Uterus (tissue), 4 donors: ENCODE results near the gene GRIK3. TPM values are rescaled to one million over a fixed set of nuclear protein-coding genes. Genes with fewer than 3 reads are reported as not detected.

ENCODE experiments used
- DNase-seq, 2 donors: peaks; one replicate each; pipeline ENCODE4 v3.0.0-alpha.2; 2019 to 2020
- H3K27ac ChIP-seq, 2 donors: fragments of 200-600 bp; sonication (generic); 1 replicate in 1 of 2; 2 replicates in 1 of 2; pipeline ENCODE4 v1.5.1; 2016 to 2018
- H3K27me3 ChIP-seq, 2 donors: fragments of 200-600 bp; sonication (generic); one replicate each; pipeline ENCODE4 v1.5.1; 2018 to 2019; ENCODE audit warnings: control low read depth in 1 of 2
- H3K36me3 ChIP-seq, 2 donors: fragments of 200-600 bp; sonication (generic); one replicate each; pipeline ENCODE4 v1.5.1; 2019; ENCODE audit warnings: control low read depth in 1 of 2
- H3K4me1 ChIP-seq, 2 donors: fragments of 200-600 bp; sonication (generic); one replicate each; pipeline ENCODE4 v1.5.1; 2018 to 2019; ENCODE audit warnings: control low read depth in 1 of 2
- H3K4me3 ChIP-seq, 2 donors: fragments of 200-600 bp; sonication (generic); 1 replicate in 1 of 2; 2 replicates in 1 of 2; pipeline ENCODE4 v1.5.1; 2018 to 2019; ENCODE audit warnings: mild to moderate bottlenecking in 1 of 2
- H3K9me3 ChIP-seq, 2 donors: fragments of 200-600 bp; sonication (generic); one replicate each; pipeline ENCODE4 v1.5.1; 2019; ENCODE audit warnings: control low read depth in 1 of 2
- POLR2A ChIP-seq, 2 donors: fragments of 450-650 bp; IDR thresholded peaks; one replicate each; pipeline ENCODE4 v1.6.1; 2016; ENCODE audit warnings: antibody characterized with exemption in 2 of 2, mild to moderate bottlenecking in 1 of 2, moderate library complexity in 1 of 2
- intact Hi-C: fragments of 100-400 bp; cut with DNase I; formaldehyde crosslinking; loops from one replicate; pipeline ENCODE4 v1.15.1; 2023; ENCODE audit warnings: low total_unique reads
- total RNA-seq, 4 donors: library from RNA; depleted of rRNA in 3 of 4; stranded (reverse); fragments of >200 nt in 3 of 4; gene quantifications; one replicate each; pipeline versions ENCODE4 v1.1.0 to v1.2.4, GENCODE V29; 2014 to 2023
- TF ChIP-seq, protein P1 (sequence below), 4 experiments: fragments of 200-600 bp in 2 of 4; fragments of 450-650 bp in 2 of 4; sonication (generic) in 2 of 4; IDR thresholded peaks; one replicate each; pipeline ENCODE4 v1.5.1; 2016 to 2019; ENCODE audit warnings: antibody characterized with exemption in 4 of 4, mild to moderate bottlenecking in 2 of 4, moderate library complexity in 1 of 4
- donor health status: DM: yes; HTN: yes; CAD: no.

GRIK3 gene
- total RNA-seq, 4 donors from 2014 or later, result 0.52 to 1.6 TPM; not detected in 2

DNA sequence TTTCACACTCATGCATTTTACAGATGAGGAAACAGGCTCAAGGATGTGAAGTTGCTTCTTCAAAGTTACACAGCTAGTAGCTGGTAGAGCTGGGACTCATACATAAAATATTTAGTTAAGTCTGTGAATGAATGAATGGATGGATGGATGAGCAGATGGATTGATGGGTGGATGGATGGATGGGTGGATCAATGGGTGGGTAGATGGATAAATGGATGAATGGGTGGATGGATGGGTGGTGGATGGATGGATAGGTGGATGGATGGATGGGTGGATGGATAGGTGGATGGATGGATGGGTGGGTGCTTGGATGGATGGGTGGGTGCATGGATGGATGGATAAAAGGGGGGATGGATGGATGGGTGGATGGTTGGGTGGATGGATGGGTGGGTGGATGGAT is 240.9 kb downstream of the GRIK3 start:
- H3K27me3 ChIP-seq, result no peaks in the 10 kb centered on the region
- TF ChIP-seq POLR2A (IDR thresholded peaks at IDR 0.05), result no peak
- TF ChIP-seq, protein P1, sequence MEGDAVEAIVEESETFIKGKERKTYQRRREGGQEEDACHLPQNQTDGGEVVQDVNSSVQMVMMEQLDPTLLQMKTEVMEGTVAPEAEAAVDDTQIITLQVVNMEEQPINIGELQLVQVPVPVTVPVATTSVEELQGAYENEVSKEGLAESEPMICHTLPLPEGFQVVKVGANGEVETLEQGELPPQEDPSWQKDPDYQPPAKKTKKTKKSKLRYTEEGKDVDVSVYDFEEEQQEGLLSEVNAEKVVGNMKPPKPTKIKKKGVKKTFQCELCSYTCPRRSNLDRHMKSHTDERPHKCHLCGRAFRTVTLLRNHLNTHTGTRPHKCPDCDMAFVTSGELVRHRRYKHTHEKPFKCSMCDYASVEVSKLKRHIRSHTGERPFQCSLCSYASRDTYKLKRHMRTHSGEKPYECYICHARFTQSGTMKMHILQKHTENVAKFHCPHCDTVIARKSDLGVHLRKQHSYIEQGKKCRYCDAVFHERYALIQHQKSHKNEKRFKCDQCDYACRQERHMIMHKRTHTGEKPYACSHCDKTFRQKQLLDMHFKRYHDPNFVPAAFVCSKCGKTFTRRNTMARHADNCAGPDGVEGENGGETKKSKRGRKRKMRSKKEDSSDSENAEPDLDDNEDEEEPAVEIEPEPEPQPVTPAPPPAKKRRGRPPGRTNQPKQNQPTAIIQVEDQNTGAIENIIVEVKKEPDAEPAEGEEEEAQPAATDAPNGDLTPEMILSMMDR (IDR thresholded peaks at IDR 0.05), result no peak

DNA sequence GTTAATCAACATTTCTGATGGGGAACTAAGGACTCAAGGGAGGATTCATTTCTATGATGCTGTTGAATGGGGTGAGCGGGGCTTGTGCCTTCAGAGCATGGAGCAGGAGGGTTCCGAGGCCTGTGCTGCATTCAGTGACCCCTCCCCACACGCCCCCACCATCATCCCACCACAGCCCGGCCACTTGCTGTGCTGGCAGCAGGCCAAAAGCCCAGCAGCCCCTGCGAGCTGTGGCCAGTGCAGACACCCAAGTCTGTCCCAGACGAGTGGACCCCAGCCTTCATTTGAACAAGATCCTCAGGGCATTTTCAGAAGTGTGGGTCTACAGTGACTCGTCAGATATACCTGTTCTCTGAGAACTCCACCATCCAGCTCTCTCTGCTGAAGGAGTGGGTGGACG is 242.0 kb downstream of the GRIK3 start:
- Histone ChIP-seq H3K9me3 (no peaks in the 10 kb centered on the region), H3K4me3 (no peak overlapping the region), H3K36me3 (no peaks in the 10 kb centered on the region), H3K27me3 (no peaks in the 10 kb centered on the region), H3K27ac (no peak overlapping the region), H3K4me1 (no peaks in the 10 kb centered on the region)
- intact Hi-C loops, result no loop called here
- DNase-seq, result no peak
- TF ChIP-seq, protein P1 (IDR thresholded peaks at IDR 0.05), result no peak
- TF ChIP-seq POLR2A (IDR thresholded peaks at IDR 0.05), result no peak

More for the DNA sequence above, 240.9 kb downstream of the GRIK3 start:
- intact Hi-C loops, result no loop called here
- Histone ChIP-seq H3K27ac (no peak overlapping the region), H3K9me3 (no peaks in the 10 kb centered on the region), H3K4me1 (no peaks in the 10 kb centered on the region), H3K36me3 (no peaks in the 10 kb centered on the region), H3K4me3 (no peak overlapping the region)
- DNase-seq, result no peak

DNA sequence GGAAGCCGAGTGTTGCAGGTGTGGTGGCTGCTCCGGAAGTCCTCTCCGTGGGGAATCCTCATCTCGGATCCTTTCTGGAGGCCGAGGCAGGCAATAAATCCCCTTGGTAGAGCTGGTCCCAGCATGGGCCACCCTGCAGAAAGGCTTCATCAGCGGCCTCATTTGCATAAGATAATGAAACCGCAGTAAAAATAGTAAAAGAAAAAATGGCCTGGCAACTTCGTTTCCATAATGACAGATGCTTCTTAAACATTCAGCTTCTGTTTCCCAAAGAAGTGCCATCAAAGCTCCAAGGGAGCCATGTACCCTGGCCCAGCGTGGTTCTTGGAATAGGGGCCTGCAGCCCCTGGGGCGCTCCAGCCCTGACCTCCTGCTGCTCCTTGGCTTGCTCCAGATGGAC is 244.1 kb downstream of the GRIK3 start:
- Histone ChIP-seq H3K36me3 (no peaks in the 10 kb centered on the region), H3K9me3 (no peaks in the 10 kb centered on the region), H3K4me1 (no peaks in the 10 kb centered on the region), H3K4me3 (no peak overlapping the region), H3K27me3 (no peaks in the 10 kb centered on the region), H3K27ac (no peak overlapping the region)
- TF ChIP-seq, protein P1 (IDR thresholded peaks at IDR 0.05), result no peak
- TF ChIP-seq POLR2A (IDR thresholded peaks at IDR 0.05), result no peak
- intact Hi-C loops, result no loop called here
- no peak for DNase-seq

DNA sequence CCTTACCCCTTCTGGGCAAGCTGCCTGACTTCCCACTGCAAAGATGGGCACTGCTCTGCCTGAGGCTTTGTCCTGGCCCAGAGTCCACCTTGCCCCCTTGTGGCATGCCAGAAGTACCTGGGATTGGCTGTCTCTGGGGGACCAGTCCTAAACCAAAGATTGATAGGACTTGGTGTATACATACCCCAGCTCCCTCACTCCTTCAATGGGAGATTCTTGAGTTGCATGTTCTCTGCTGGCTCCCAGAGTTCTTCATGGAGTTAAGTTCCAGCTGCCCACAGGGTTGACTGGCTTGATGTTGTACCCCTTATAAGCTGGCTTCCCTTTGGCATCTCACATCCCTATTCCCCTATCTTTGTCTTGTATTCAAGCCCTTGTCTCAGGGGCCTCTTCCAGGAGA is 244.8 kb downstream of the GRIK3 start:
- Histone ChIP-seq H3K27ac (no peak overlapping the region), H3K27me3 (no peaks in the 10 kb centered on the region), H3K4me3 (no peak overlapping the region)

DNA sequence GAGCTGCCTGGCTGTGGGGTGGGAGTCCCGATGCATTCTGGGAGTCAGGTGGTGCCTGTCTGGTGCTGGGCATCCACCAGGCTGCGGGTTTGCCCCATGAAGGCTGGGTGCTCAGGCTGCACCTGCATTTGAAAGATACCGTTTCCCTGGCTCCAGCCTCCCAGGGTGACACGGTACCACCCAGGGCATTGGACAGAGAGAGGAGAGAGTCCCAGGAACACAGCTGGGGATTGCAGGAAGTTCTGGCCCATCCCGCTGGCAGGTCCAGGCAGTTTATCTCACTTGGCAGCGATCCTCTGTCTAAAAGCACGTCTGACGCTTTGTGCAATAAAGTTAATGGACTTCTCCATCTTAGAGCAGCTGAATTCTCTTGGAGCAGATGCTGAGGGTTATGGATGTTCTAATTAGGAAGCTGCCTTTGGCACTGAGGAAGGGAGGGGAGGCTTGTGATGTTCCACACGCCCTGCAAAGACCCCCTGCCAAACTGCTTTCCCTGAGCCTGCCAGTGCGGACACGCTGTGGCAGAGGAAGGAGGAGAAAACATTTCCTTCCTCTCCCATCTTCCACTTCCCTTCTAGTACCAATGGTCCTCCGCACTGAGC is 246.9 kb downstream of the GRIK3 start:
- no peak for DNase-seq
- TF ChIP-seq, protein P1 (IDR thresholded peaks at IDR 0.05), result no peak
- no peak for TF ChIP-seq POLR2A (IDR thresholded peaks at IDR 0.05)
- Histone ChIP-seq H3K27me3 (no peaks in the 10 kb centered on the region), H3K4me1 (no peaks in the 10 kb centered on the region), H3K27ac (no peak overlapping the region), H3K9me3 (no peaks in the 10 kb centered on the region), H3K4me3 (no peak overlapping the region), H3K36me3 (no peaks in the 10 kb centered on the region)
- intact Hi-C loops, result no loop called here

More for the DNA sequence above, 244.8 kb downstream of the GRIK3 start:
- DNase-seq, result no peak
- Histone ChIP-seq H3K4me1 (no peaks in the 10 kb centered on the region), H3K9me3 (no peaks in the 10 kb centered on the region), H3K36me3 (no peaks in the 10 kb centered on the region)
- intact Hi-C loops, result no loop called here
- TF ChIP-seq, protein P1 (IDR thresholded peaks at IDR 0.05), result no peak
- TF ChIP-seq POLR2A (IDR thresholded peaks at IDR 0.05), result no peak
